Liver (tissue), 3 donors: ENCODE measurements around the gene GPR137C.

Experiments used
- FOXA1 ChIP-seq: IDR thresholded peaks from 2 replicates; pipeline ENCODE4 v1.6.1; 2016; ENCODE audit warnings: antibody characterized with exemption
- JUND ChIP-seq, 2 donors: IDR thresholded peaks; 2 replicates each; pipeline ENCODE4 v1.6.1; 2016; ENCODE audit warnings: antibody characterized with exemption in 2 of 2
- RAD21 ChIP-seq, 2 donors: IDR thresholded peaks; 2 replicates each; pipeline ENCODE4 v1.6.1; 2016; ENCODE audit warnings: antibody characterized with exemption in 2 of 2, mild to moderate bottlenecking in 2 of 2
- RXRA ChIP-seq, 2 donors: IDR thresholded peaks; 2 replicates each; pipeline ENCODE4 v1.6.1; 2017 to 2018; ENCODE audit warnings: antibody characterized with exemption in 2 of 2, mild to moderate bottlenecking in 1 of 2
- SP1 ChIP-seq: IDR thresholded peaks from 2 replicates; pipeline ENCODE4 v1.6.1; 2018; ENCODE audit warnings: antibody characterized with exemption, mild to moderate bottlenecking
- TAF1 ChIP-seq: conservative IDR thresholded peaks from 2 replicates; pipeline ENCODE4 v1.6.1; 2016; ENCODE audit warnings: antibody characterized with exemption, mild to moderate bottlenecking
- YY1 ChIP-seq: IDR thresholded peaks from 2 replicates; pipeline ENCODE4 v1.6.1; 2016; ENCODE audit warnings: antibody characterized with exemption, mild to moderate bottlenecking
- TF ChIP-seq, protein P1 (sequence below): fragments of 150-350 bp; IDR thresholded peaks from 2 replicates; pipeline ENCODE4 v1.5.1; 2017; ENCODE audit warnings: improper control_type of control experiment, low read depth, low read length; ENCODE audit not compliant: missing input control
- TF ChIP-seq, protein P2 (sequence below): IDR thresholded peaks from 2 replicates; pipeline ENCODE4 v1.6.1; 2016; ENCODE audit warnings: antibody characterized with exemption
- TF ChIP-seq, protein P3 (sequence below): IDR thresholded peaks from 2 replicates; pipeline ENCODE4 v1.6.1; 2016; ENCODE audit warnings: antibody characterized with exemption, mild to moderate bottlenecking
- TF ChIP-seq, protein P4 (sequence below): IDR thresholded peaks from 2 replicates; pipeline ENCODE4 v1.6.1; 2016; ENCODE audit warnings: antibody characterized with exemption
- TF ChIP-seq, protein P5 (sequence below): IDR thresholded peaks from 2 replicates; pipeline ENCODE4 v1.6.1; 2016; ENCODE audit warnings: antibody characterized with exemption
- donor health status: healthy.
- donor health status: healthy.

DNA sequence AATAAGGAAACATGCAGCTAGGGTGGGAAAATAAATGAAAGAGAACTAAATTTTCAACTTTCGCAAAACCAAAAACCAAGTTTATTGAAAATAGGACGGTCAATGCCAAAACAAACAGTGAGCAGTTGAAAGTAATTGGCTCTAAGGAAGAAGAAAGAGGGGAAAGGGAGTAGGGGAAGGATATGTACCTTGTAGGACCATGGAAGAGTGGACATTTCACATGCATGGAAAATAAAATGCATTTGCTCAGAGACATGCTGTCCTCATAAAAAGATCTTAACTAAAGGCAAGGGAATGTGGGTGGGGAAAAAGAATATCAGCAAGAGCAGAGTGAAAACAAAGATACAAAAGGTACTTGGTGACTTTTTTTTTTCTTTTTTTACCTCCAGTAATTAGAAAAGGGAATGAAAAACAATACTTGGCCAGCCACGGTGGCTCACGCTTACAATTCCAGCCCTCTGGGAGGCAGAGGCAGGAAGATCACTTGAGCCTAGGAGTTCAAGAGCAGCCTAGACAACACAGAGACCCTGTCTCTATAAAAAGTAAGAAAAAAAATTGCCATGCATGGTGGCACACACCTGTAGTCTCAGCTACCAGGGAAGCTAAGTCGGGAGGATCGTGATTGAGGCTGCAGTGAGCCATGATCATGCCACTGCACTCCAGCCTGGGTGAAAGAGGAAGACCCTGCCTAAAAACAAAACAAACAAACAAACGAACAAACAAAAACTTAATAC lies 6.9 kb upstream of the GPR137C start:
- TF ChIP-seq, protein P1, sequence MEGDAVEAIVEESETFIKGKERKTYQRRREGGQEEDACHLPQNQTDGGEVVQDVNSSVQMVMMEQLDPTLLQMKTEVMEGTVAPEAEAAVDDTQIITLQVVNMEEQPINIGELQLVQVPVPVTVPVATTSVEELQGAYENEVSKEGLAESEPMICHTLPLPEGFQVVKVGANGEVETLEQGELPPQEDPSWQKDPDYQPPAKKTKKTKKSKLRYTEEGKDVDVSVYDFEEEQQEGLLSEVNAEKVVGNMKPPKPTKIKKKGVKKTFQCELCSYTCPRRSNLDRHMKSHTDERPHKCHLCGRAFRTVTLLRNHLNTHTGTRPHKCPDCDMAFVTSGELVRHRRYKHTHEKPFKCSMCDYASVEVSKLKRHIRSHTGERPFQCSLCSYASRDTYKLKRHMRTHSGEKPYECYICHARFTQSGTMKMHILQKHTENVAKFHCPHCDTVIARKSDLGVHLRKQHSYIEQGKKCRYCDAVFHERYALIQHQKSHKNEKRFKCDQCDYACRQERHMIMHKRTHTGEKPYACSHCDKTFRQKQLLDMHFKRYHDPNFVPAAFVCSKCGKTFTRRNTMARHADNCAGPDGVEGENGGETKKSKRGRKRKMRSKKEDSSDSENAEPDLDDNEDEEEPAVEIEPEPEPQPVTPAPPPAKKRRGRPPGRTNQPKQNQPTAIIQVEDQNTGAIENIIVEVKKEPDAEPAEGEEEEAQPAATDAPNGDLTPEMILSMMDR, result no peak
- TF ChIP-seq FOXA1 (no peak), SP1 (no peak), JUND (IDR thresholded peaks at IDR 0.05) (no peak), TAF1 (no peak), RXRA (IDR thresholded peaks at IDR 0.05) (no peak), RAD21 (IDR thresholded peaks at IDR 0.05) (no peak), YY1 (no peak)
- TF ChIP-seq, protein P2, sequence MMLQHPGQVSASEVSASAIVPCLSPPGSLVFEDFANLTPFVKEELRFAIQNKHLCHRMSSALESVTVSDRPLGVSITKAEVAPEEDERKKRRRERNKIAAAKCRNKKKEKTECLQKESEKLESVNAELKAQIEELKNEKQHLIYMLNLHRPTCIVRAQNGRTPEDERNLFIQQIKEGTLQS, result no peak
- TF ChIP-seq, protein P3, sequence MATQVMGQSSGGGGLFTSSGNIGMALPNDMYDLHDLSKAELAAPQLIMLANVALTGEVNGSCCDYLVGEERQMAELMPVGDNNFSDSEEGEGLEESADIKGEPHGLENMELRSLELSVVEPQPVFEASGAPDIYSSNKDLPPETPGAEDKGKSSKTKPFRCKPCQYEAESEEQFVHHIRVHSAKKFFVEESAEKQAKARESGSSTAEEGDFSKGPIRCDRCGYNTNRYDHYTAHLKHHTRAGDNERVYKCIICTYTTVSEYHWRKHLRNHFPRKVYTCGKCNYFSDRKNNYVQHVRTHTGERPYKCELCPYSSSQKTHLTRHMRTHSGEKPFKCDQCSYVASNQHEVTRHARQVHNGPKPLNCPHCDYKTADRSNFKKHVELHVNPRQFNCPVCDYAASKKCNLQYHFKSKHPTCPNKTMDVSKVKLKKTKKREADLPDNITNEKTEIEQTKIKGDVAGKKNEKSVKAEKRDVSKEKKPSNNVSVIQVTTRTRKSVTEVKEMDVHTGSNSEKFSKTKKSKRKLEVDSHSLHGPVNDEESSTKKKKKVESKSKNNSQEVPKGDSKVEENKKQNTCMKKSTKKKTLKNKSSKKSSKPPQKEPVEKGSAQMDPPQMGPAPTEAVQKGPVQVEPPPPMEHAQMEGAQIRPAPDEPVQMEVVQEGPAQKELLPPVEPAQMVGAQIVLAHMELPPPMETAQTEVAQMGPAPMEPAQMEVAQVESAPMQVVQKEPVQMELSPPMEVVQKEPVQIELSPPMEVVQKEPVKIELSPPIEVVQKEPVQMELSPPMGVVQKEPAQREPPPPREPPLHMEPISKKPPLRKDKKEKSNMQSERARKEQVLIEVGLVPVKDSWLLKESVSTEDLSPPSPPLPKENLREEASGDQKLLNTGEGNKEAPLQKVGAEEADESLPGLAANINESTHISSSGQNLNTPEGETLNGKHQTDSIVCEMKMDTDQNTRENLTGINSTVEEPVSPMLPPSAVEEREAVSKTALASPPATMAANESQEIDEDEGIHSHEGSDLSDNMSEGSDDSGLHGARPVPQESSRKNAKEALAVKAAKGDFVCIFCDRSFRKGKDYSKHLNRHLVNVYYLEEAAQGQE, result no peak
- TF ChIP-seq, protein P4, sequence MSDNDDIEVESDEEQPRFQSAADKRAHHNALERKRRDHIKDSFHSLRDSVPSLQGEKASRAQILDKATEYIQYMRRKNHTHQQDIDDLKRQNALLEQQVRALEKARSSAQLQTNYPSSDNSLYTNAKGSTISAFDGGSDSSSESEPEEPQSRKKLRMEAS, result no peak
- TF ChIP-seq, protein P5, sequence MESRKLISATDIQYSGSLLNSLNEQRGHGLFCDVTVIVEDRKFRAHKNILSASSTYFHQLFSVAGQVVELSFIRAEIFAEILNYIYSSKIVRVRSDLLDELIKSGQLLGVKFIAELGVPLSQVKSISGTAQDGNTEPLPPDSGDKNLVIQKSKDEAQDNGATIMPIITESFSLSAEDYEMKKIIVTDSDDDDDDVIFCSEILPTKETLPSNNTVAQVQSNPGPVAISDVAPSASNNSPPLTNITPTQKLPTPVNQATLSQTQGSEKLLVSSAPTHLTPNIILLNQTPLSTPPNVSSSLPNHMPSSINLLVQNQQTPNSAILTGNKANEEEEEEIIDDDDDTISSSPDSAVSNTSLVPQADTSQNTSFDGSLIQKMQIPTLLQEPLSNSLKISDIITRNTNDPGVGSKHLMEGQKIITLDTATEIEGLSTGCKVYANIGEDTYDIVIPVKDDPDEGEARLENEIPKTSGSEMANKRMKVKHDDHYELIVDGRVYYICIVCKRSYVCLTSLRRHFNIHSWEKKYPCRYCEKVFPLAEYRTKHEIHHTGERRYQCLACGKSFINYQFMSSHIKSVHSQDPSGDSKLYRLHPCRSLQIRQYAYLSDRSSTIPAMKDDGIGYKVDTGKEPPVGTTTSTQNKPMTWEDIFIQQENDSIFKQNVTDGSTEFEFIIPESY, result no peak
